ENCODE results near the gene NINL.

NINL gene

DNA sequence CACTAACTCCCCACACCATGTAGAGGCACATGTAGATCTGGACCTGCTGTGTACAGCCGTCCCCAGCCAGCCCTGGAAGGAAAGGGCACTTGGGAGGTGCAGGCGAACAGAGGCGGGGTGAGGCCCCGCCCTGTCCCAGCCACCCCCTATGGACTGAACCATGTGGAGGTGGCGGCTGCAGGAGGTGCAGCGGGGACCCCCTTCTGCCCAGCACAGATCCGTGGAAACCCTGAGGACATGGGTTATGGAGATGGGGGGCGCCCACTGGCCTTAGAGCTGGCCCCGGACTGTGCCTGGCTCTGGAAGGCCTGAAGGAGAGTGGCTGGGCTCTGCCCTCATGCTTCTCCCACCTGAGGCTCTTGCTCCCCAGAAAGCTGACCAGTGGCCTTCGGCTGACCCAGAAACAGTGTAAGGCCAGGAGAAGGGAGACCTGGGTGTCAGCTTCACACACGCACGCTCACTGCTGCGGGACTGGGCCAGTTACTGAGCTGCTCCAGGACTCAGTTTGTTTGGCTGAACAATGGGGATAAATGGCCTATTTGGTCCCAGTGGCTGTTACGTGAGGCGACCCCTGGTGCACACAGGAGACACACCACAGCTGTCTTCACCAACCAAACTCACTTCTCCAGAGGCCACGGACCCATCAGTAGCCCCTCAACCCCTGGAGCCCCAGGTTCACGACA, 90.7 kb downstream of the NINL start:
- H3K4me1 Mint-ChIP-seq, result no peaks in the 10 kb centered on the region
- H3K27ac Mint-ChIP-seq, result no peak overlapping the region
- no peak overlapping the region for H3K4me3 Mint-ChIP-seq
- H3K36me3 Mint-ChIP-seq, result no peaks in the 10 kb centered on the region
- H3K9me3 Mint-ChIP-seq, result no peaks in the 10 kb centered on the region
- H3K27me3 Mint-ChIP-seq, result no peaks in the 10 kb centered on the region

- no peaks in the 10 kb centered on the region for H3K4me1 Mint-ChIP-seq
- no peak overlapping the region for H3K27ac Mint-ChIP-seq
- H3K27me3 Mint-ChIP-seq, result no peaks in the 10 kb centered on the region
- no peaks in the 10 kb centered on the region for H3K36me3 Mint-ChIP-seq
- H3K9me3 Mint-ChIP-seq, result no peaks in the 10 kb centered on the region
- no peak overlapping the region for H3K4me3 Mint-ChIP-seq
These were observed 91.4 kb downstream of the NINL start for GRCh38 chr20:25493748-25494505.

GRCh38 chr20:25493137-25493536, 92.2 kb downstream of the NINL start:
- Mint-ChIP-seq H3K4me1 (no peaks in the 10 kb centered on the region), H3K9me3 (no peaks in the 10 kb centered on the region), H3K4me3 (no peak overlapping the region), H3K27ac (no peak overlapping the region), H3K36me3 (no peaks in the 10 kb centered on the region), H3K27me3 (no peaks in the 10 kb centered on the region)

DNA sequence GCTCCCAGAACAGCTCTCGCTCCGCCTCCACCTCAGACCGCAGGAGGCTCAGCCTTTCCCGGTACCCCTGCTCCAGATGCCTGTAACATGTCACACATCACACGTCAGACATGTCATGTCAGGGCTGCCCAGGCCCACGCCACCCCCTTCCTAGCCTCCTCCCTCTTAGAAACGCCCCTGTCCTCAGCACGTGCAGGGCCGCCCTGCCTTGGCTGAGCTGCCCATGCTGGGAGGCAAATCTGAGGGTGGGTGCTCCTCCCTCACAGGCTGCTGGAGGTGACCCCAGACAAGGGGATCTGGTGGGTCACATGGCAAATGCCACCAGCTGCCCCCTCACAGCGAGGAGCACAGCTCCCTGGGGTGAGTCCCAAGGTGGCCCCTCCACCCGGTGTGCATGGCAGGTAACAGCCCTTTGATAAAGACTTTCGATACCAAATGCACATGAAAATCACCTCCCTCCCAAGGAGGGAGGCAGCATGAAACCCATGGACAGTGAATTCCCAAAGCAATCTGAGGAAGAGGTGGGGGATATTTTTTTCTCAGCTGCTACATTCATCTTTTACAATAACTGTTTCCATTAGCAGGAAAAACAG, 93.8 kb downstream of the NINL start:
- H3K36me3 Mint-ChIP-seq, result no peaks in the 10 kb centered on the region
- H3K9me3 Mint-ChIP-seq, result no peaks in the 10 kb centered on the region
- peaks cover 2% of the 10 kb centered on the region for H3K4me1 Mint-ChIP-seq
- H3K27ac Mint-ChIP-seq, result no peak overlapping the region
- no peaks in the 10 kb centered on the region for H3K27me3 Mint-ChIP-seq
- no peak overlapping the region for H3K4me3 Mint-ChIP-seq

DNA sequence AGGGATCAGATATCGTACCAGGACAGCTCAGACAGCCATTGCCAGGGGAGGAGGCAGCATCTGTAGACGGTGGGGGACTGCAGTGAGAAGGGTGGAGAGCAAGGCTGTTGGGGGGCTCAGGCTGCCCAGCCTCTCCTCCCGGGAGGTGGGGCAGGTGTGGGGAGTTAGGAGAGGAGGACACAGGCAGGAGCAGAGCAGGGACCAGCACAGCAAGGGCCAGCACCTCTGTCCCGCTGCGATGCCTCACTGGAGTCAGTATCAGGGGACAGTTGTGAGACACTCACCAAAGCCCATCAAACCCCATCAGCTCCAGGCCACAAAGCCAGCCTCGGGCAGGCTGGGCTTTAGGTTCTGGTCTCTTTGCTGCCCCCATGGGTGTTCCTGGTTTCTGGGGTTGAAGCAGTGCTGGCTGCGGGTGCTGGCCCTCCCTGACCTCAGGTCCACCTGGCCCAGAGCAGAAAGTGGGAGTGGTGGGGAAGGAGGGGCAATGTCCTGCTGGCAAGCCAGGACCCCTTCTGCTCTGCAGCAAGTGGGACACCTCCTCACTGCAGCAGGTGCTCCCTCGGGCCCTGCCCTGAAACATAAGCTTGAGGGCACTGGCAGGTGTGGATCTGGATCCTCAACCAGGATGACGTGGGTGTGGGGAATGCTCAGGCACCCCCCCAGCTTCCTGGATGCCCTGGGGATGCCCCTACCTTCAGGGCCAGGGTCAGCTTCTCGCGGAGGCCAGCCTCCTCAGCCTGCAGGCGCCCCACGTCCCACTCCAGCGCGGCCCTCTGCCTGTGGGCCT, 94.5 kb downstream of the NINL start:
- Mint-ChIP-seq H3K27me3 (no peaks in the 10 kb centered on the region), H3K9me3 (no peaks in the 10 kb centered on the region), H3K4me3 (no peak overlapping the region), H3K4me1 (peaks cover 9% of the 10 kb centered on the region), H3K36me3 (no peaks in the 10 kb centered on the region), H3K27ac (no peak overlapping the region)

GRCh38 chr20:25489221-25489871, 96.0 kb downstream of the NINL start:
- no peaks in the 10 kb centered on the region for H3K36me3 Mint-ChIP-seq
- H3K4me1 Mint-ChIP-seq, result peaks cover 23% of the 10 kb centered on the region
- H3K27me3 Mint-ChIP-seq, result no peaks in the 10 kb centered on the region
- no peak overlapping the region for H3K4me3 Mint-ChIP-seq
- no peaks in the 10 kb centered on the region for H3K9me3 Mint-ChIP-seq
- H3K27ac Mint-ChIP-seq, result no peak overlapping the region

DNA sequence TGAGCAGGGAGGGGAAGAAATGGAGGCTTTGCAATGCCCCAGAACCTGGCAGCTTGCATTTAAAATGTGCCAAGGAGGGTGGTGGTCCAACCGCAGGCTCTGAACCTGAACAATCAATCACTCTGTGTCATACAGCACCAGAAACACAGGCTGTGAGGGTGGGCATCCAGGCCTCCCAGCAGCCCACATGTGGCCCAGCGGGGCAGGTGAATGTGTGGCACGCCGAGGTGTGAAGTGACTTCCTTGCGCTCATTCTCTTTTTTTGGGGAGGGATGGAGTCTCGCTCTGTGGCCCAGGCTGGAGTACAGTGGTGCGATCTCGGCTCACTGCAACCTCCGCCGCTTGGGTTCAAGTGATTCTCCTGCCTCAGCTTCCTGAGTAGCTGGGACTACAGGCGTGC, 97.4 kb downstream of the NINL start:
- Mint-ChIP-seq H3K9me3 (no peaks in the 10 kb centered on the region), H3K4me3 (no peak overlapping the region), H3K27me3 (no peaks in the 10 kb centered on the region), H3K4me1 (peaks cover 30% of the 10 kb centered on the region), H3K36me3 (no peaks in the 10 kb centered on the region), H3K27ac (no peak overlapping the region)

DNA sequence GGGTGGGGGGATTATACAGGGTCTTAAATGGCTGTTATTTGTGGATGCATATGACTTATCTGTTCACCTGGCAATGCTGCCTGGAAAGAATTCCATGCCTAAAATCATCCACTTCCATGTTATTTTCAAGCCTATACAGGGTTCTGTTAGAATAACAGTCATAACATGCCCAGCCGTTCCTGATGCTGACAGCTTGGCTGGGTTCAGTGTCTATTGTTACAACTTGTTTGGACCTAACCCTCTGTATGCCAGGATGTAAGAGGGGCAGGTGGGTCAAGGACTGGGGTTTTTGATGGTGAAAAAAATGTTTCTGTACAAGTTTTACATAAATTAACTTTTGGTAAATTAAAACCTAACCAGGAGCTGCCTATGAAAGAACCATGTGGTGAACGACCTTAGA, 98.0 kb downstream of the NINL start:
- no peaks in the 10 kb centered on the region for H3K27me3 Mint-ChIP-seq
- H3K36me3 Mint-ChIP-seq, result no peaks in the 10 kb centered on the region
- no peak overlapping the region for H3K27ac Mint-ChIP-seq
- H3K4me1 Mint-ChIP-seq, result peaks cover 30% of the 10 kb centered on the region
- H3K4me3 Mint-ChIP-seq, result no peak overlapping the region
- no peaks in the 10 kb centered on the region for H3K9me3 Mint-ChIP-seq

- peaks cover 30% of the 10 kb centered on the region for H3K4me1 Mint-ChIP-seq
- no peaks in the 10 kb centered on the region for H3K27me3 Mint-ChIP-seq
- H3K36me3 Mint-ChIP-seq, result no peaks in the 10 kb centered on the region
- H3K4me3 Mint-ChIP-seq, result no peak overlapping the region
- no peak overlapping the region for H3K27ac Mint-ChIP-seq
- no peaks in the 10 kb centered on the region for H3K9me3 Mint-ChIP-seq
These were observed 99.0 kb downstream of the NINL start for GRCh38 chr20:25486377-25486776.

DNA sequence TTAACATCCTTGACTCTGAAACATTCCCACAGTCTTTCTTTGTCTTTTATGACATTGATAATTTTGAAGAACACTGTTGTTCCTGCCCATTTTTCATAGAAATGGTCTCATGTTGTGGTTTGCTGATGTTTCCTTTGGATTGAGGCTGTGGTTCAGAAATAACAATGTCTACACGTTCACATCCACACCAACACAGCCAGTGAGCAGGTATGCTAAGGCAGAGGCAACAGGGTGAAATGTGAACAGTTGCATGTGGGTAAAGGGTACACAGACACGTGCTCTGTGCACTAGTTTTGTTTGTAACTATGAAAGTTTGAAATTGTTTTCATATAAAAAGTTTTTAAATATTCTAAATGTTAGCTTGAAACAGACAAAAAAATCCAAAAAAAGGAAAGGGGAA, 99.5 kb downstream of the NINL start:
- no peak overlapping the region for H3K4me3 Mint-ChIP-seq
- no peak overlapping the region for H3K27ac Mint-ChIP-seq
- peaks cover 30% of the 10 kb centered on the region for H3K4me1 Mint-ChIP-seq
- no peaks in the 10 kb centered on the region for H3K36me3 Mint-ChIP-seq
- no peaks in the 10 kb centered on the region for H3K9me3 Mint-ChIP-seq
- H3K27me3 Mint-ChIP-seq, result no peaks in the 10 kb centered on the region

DNA sequence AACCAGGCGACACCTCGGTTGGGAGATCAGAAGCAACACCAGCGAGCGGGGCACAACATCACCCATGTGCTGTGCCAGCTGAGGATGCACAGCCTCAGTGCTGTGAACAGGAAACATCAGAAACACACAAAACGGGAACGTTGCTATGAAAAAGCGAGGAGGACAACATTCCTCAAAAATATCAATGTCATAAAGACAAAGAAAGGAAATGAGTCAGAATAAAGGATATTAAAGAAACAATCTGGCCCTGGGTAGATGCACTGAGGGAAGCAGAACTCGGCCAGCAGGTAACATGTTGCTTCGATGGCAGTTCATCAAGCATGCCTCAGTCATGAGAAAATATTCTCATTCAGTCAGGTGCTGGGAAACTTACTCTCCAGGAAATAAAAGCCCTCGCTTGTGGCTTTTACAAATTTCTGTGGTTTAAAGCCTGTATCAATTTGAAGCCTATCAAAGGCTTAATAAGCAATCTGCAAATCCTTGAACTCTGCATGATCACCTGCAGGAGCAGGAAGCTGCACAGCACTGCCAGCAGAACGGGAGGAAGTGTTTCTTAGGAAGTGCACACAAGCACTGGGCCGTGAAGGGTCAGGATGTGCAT, 100.3 kb downstream of the NINL start:
- Mint-ChIP-seq H3K4me3 (peak overlapping the region; percentile 49), H3K9me3 (no peaks in the 10 kb centered on the region), H3K36me3 (no peaks in the 10 kb centered on the region), H3K4me1 (peaks cover 30% of the 10 kb centered on the region), H3K27ac (peak overlapping the region; percentile 46), H3K27me3 (no peaks in the 10 kb centered on the region)

GRCh38 chr20:25484224-25484846, 101.0 kb downstream of the NINL start:
- Mint-ChIP-seq H3K27me3 (no peaks in the 10 kb centered on the region), H3K27ac (peak overlapping the region; percentile 46), H3K4me3 (peak overlapping the region; percentile 49), H3K36me3 (no peaks in the 10 kb centered on the region), H3K9me3 (no peaks in the 10 kb centered on the region), H3K4me1 (peaks cover 30% of the 10 kb centered on the region)

DNA sequence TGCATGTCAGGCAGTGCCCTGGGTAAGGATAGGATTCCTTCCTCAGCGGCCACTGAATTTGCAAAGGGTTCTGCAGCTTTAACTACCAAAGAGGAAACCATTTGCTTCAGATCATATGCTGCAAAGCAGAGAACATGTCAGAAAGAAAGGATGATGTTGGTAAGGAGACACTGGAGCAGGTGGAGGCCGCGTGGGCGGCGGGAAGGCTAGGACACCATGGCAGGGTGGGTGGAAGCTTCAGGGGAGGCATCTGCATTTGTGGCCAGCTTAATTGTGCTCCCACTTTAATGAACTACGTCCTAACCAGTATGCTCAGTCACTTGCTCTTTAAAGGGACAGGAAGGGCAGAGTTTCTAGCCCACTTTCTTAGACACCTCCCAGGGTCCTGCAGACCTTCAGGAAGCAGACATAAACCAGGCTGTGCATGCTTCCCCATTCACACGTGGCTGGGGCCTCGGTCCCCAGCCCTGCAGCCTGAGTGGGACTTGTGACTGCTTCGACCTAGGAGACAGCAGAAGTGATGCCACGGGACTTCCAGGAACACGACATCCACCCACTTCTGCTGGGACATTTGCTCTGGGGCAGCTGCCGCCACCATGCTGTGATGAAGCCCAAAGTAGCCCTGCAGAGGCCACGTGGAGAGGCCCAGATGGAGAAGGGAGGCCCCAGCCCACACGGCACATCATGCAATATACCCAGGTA, 101.7 kb downstream of the NINL start:
- Mint-ChIP-seq H3K4me1 (peaks cover 30% of the 10 kb centered on the region), H3K27me3 (no peaks in the 10 kb centered on the region), H3K9me3 (no peaks in the 10 kb centered on the region), H3K4me3 (peak overlapping the region; percentile 23), H3K27ac (no peak overlapping the region), H3K36me3 (no peaks in the 10 kb centered on the region)

DNA sequence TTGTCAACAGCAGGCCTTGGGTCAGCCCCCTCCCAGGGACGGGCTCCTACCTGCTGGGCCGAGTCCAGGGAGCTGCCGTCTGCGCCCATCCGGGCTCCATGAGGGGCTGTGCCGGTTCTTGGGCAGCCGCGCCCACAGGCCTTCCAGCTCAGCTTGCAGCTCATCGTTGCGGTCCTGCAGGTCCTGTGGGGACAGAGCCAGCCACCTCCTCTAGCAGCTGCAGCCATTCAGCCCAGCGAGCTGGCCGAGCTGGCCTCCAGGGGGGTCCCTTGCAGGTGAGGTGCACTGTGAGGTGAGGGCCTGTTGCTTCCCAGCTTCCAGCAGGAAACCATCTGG, 103.4 kb downstream of the NINL start:
- H3K4me1 Mint-ChIP-seq, result peaks cover 30% of the 10 kb centered on the region
- H3K4me3 Mint-ChIP-seq, result no peak overlapping the region
- H3K36me3 Mint-ChIP-seq, result no peaks in the 10 kb centered on the region
- no peak overlapping the region for H3K27ac Mint-ChIP-seq
- H3K27me3 Mint-ChIP-seq, result no peaks in the 10 kb centered on the region
- H3K9me3 Mint-ChIP-seq, result no peaks in the 10 kb centered on the region
